ENCODE results near the gene STK10.
"Not testable (repeated sequence)": the region's sequence is repeated elsewhere in the genome, so short reads cannot be mapped to it uniquely, and the experiment has no call there.

DNA sequence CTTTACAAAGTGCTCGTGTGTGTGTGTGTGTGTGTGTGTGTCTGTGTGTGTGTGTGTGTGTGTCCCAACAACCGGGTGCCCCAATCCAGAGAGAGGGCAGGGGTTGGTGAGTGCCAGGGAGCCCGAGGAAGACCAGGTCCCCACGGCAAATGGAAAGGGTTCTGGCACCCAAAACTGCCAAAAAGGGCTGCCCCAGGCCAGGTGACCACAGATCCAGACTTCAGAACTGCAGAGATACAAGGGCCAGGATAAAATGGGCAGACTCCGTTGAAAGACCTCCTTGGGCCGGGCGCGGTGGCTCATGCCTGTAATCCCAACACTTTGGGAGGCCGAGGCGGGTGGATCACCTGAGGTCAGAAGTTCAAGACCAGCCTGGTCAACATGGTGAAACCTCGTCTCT lies 38.5 kb downstream of the STK10 start:
- TF ChIP-seq, protein P1, sequence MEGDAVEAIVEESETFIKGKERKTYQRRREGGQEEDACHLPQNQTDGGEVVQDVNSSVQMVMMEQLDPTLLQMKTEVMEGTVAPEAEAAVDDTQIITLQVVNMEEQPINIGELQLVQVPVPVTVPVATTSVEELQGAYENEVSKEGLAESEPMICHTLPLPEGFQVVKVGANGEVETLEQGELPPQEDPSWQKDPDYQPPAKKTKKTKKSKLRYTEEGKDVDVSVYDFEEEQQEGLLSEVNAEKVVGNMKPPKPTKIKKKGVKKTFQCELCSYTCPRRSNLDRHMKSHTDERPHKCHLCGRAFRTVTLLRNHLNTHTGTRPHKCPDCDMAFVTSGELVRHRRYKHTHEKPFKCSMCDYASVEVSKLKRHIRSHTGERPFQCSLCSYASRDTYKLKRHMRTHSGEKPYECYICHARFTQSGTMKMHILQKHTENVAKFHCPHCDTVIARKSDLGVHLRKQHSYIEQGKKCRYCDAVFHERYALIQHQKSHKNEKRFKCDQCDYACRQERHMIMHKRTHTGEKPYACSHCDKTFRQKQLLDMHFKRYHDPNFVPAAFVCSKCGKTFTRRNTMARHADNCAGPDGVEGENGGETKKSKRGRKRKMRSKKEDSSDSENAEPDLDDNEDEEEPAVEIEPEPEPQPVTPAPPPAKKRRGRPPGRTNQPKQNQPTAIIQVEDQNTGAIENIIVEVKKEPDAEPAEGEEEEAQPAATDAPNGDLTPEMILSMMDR (IDR thresholded peaks at IDR 0.05; ENCODE audit: insufficient read depth, low read depth, low read length), result not testable (repeated sequence)
- not testable (repeated sequence) for TF ChIP-seq EZH2 (IDR thresholded peaks at IDR 0.05; ENCODE audit: insufficient read depth, low read length)
